DLD1 (cell line): ENCODE measurements around the gene RNF223.
"Not testable (repeated sequence)": the region's sequence is repeated elsewhere in the genome, so short reads cannot be mapped to it uniquely, and the experiment has no call there.

ENCODE experiments used
- in situ Hi-C: cut with HindIII; loops from 2 replicates; pipeline ENCODE4 v1.10.0; 2017; ENCODE audit warnings: low sequenced_read_pairs

Gene RNF223

DNA sequence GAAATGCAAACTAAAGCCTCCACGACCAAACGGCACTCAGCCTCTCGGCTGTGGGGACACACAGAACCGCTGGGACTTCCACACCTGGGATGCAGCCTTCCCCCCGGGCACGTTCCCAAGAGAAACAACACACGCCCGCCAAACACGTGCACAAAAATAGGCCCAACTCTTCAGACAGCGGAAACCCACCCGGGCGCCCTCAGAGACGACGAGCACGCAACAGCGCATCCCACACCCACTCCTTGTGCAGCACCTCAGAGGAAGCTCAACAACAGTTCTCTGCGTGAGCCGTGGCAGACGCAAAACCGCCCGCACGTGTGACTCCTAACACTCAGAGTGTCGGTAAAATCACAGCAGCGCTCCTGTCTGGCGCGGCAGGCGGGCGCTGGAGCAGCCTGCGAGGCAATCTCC lies 36.5 kb upstream of the RNF223 start:
- in situ Hi-C loops = no loop called here

DNA sequence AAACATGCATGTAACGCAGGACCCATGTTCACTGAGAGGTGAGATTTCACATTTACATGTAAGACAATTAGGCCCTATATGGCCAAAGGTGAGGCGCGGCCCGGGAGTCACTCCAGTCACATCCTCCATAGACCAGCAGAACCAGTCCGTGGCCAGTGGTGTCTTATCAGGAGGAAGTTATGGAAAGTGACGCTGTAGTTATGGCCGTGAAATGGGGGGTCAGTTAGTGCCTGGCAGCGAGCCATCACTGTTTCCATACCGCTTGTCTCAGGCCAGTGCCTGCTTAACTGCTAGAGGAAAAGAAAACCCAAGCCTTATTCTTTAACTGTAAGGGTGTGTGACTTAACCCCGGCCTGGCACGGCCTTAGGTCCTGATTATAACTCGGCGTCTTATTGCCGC lies 35.6 kb upstream of the RNF223 start:
- in situ Hi-C loops = no loop called here

DNA sequence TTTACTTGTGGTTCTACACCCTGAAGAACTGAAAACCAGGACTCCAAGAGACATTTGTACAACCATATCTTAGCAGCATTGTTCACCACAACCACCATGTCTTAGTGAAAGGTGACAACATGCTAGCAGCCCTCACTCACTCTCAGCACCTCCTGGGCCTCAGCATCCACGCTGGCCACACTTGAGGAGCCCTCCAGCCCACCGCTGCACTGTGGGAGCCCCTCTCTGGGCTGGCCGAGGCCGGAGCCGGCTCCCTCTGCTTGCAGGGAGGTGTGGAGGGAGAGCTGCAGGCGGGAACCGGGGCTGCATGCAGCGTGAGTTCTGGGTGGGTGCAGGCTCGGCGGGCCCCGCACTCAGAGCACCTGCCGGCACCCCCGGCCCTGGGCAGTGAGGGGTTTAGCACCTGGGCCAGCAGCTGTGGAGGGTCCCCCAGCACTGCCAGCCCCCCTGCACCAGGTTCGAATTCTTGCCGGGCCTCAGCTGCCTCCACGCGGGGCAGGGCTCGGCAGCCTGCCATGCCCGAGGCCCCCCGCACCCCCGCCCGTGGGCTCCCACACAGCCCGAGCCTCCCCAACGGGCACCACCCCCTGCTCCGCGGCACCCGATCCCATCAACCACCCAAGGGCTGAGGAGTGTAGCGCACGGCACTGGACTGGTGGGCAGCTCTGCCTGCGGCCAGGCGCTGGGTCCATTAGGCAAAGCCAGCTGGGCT lies 32.6 kb upstream of the RNF223 start:
- in situ Hi-C loops = no loop called here

DNA sequence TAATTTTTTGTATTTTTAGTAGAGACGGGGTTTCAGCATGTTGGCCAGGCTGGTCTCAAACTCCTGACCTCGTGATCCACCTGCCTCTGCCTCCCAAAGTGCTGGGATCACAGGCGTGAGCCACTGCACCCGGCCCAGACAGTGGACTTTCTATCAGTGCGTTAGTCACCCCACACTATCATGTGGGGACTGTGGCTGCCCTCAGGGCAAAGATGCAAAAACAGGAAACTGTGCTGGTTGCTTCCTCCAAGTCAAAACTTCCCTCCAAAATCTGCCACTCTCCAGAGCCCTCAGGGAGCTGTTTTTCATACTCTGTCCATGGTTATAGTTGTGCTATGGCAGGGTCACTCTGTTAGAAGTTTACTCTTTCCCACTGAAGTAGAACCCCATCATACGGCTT lies 30.0 kb upstream of the RNF223 start:
- in situ Hi-C loops = not testable (repeated sequence)

DNA sequence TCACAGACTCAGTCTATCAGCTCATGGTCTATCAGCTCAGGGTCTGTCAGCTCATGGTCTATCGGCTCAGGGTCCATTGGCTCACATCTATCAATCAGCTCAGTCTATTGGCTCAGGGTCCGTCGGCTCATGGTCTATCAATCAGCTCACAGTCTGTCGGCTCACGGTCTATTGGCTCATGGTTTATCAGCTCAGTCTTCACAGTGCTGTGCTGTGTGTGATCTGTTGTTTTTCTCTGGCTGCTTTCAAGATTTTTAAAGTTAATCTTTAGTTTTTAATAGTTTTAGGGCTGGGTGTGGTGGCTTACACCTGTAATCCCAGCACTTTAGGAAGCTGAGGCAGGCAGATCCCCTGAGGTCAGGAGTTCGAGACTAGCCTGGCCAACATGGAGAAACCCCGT lies 27.4 kb upstream of the RNF223 start:
- in situ Hi-C loops = no loop called here

DNA sequence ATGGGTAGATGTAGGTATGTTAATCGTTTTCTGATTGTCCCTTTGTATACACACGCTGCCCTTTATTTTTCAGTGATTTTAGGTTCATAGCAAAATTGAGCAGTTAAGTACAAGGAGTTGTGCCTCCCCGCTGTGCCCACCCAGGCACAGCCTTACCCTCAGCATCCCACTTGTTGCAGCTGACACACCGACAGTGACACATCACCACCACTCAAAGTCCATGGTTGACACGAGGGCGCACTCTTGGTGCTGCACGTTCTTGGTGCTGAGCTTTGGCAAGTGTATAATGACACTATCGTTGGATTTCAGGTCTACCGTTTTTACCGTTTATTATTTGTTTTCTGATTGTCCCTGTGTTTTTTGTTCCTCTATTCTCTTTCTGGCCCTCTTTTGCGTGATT lies 26.2 kb upstream of the RNF223 start:
- in situ Hi-C loops = no loop called here

DNA sequence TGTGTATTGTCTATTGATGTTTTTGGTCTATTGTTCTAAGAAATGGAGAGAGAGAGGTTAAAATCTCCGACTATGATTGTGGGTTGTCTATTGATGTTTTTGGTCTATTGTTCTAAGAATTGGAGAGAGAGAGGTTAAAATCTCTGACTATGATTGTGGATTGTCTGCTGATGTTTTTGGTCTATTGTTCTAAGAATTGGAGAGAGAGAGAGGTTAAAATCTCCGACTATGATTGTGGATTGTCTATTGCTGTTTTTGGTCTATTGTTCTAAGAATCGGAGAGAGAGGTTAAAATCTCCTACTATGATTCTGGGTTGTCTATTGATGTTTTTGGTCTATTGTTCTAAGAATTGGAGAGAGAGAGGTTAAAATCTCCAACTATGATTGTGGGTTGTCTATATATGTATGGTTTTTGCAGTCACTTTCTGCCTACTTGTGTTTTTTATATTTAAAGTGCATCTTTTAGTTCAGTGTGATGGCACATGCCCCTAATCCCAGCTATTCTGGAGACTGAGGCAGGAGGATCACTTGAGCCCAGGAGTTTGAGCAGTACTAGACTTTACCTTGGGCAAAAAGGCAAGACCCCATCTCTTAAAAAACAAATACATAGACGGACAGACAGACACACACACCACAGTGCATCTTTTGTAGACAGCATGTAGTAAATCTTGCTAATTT lies 25.5 kb upstream of the RNF223 start:
- in situ Hi-C loops = no loop called here

DNA sequence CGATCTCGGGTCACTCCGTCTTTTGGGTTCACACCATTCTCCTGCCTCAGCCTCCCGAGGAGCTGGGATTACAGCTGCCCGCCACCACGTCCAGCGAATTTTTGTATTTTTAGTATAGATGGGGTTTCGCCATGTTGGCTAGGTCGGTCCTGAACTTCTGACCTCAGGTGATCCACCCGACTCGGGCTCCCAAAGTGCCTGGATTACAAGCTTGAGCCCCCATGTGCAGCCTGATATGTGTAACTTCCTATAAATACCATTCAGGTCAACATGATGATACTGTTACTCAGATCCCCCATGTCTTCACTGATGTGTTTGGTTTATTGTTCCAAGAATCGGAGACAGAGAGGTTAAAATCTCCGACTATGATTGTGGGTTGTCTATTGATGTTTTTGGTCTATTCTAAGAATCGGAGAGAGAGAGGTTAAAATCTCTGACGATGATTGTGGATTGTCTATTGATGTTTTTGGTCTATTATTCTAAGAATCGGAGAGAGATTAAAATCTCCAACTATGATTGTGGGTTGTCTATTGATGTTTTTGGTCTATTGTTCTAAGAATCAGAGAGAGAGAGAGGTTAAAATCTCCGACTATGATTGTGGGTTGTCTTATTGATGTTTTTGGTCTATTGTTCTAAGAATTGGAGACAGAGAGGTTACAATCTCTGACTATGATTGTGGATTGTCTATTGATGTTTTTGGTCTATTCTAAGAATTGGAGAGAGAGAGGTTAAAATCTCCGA lies 24.7 kb upstream of the RNF223 start:
- in situ Hi-C loops = no loop called here

DNA sequence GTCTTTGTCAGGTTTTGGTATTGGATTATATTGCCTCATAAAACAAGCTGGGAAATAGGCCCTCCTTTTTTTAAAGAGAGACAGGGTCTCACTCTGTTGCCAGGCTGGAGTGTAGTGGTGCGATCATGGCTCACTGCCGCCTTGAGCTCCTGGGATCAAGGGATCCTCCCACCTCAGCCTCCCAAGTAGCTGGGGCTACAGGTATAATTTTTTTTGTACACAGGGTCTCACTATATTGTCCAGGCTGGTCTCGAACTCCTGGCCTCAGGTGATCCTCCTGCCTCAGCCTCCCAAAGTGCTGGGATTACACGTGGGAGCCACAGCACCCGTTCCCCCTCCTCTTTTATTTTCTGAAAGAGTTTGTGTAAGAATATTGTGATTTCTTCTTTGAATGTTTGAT lies 22.0 kb upstream of the RNF223 start:
- in situ Hi-C loops = not testable (repeated sequence)

DNA sequence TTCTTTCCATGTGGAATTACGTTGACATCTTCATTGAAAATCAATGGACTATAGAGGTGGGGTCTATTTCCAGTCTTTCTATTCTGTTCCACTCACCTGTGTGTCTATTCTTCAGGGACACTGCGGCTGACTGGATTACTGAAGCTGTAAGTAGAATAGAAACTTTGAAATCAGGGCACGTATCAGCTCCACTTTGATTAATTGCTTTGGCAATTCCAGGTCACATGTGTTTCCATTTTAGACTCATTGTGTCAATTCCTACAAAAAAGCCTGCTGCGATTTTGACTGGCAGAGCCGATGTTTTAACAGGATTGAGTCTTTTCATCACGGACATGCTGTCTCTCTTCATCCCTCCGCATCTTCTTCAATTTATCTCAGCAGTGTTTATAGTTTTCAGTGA lies 20.9 kb upstream of the RNF223 start:
- in situ Hi-C loops = no loop called here

DNA sequence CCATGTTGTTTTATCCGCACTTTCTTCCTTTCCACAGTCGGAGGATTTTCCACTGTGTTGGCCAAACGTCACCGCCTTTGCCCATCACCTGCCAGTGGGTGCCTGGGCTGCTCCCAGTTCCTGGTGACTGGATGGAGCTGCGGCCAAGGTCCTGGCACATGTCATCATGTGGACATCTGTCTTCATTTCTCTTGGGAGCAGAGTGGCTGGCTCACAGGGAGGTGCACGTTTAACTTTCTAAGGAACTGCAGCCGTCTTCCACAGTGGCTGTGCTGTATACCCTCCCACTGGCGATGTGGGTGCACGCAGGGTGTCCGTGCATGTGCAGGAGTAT lies 19.5 kb upstream of the RNF223 start:
- in situ Hi-C loops = no loop called here

DNA sequence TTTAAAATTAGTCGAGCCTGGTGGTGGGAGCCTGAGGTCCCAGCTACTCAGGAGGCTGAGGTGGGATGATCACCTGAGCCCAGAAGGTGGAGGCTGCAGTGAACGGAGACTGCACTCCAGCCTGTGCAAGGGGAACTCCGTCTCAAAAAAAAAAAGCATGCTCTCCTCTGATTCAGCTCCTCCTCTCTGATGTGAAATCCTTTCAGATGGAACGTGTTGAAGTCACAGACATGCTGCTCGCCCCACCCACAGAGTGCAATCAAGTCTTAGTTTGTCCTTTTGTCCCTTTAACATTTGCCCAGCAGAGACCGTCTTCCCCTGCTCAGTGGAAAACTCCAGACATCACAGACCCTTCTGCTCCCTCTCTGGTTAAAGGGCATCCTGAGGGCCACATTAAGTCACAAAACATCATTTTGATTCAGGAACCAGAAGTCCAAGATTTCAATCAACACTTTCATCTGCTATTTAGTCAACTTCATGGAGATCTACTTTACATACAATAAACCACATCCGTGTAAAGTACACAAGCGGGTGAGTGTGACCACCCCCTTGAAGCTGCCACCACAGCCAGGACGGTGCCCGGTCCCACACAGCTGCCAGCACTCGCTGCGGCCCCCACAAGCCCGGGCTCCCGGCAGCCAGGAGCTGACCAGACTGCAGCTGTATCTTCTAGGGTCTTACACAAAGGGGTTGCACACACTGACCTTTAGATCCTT lies 18.9 kb upstream of the RNF223 start:
- in situ Hi-C loops = no loop called here

DNA sequence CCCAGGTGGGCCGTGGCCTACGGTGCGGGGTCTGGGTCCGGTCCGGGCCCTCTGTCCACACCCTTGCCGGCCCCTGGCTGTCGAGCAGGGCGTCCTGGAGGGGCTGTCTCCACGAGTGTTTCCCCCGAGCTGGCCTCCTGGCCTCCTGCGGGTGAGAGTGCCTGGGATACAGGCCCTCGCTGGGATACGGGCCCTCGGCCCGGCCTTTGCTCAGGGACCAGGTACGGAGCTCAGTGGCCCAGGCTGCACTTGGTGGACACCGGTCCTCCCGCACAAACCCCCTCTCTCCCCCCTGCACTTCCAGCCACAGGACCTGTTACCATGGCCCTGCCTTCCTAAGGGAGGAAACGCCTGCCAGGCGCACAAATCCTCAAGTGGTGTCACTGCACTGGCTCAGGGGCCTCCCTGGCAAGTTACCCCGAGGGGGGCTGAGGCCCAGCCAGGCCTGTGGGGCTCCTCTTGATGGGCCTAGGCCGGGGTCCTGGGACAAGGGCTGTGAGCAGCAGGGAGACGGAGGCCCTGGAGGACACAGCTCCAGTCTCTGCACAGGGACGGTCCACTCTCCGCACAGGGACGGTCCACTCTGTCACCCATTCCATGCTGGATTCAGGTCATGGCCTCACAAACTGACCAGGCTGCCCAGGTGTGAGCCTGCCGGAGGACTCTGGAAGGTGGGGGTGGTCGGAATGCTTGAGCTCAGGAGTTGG lies 18.2 kb upstream of the RNF223 start:
- in situ Hi-C loops = no loop called here

DNA sequence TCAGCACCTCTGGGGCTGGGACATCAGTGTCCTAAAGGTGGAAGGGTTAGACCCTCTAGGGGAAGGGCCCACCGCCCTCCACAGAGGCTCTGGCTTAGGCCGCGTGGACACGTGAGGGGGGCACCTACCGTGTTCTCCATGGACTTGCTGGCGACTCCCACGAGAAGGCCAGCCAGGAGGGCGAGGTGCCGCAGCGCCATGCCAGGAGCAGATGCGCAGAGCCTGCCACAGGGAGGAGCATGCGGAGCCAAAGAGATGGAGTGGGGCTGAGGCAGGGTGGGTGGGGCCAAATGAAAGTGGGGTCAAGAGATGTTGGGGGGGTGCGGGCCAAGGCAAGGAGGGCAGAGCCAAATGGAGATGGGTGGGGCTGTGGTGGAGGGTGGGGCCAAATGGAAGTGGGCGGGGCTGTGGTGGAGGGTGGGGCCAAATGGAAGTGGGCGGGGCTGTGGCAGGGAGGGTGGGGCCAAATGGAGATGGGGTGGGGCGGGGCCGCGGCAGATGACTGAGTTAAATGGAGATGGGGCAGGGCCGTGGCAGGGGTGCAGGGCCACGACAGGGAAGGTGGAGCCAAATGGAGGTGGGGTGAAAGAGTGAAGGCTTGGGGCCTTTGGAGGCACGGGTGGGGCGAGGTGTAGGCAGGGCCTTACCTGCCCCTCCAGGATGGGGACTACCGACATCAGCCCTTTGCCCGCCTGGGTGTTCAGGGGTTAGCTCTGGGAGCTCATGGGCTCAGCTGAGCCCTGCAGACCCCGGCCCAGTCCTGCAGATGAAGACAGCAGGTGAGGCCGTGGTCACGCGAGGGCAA lies 17.4 kb upstream of the RNF223 start:
- in situ Hi-C loops = no loop called here

DNA sequence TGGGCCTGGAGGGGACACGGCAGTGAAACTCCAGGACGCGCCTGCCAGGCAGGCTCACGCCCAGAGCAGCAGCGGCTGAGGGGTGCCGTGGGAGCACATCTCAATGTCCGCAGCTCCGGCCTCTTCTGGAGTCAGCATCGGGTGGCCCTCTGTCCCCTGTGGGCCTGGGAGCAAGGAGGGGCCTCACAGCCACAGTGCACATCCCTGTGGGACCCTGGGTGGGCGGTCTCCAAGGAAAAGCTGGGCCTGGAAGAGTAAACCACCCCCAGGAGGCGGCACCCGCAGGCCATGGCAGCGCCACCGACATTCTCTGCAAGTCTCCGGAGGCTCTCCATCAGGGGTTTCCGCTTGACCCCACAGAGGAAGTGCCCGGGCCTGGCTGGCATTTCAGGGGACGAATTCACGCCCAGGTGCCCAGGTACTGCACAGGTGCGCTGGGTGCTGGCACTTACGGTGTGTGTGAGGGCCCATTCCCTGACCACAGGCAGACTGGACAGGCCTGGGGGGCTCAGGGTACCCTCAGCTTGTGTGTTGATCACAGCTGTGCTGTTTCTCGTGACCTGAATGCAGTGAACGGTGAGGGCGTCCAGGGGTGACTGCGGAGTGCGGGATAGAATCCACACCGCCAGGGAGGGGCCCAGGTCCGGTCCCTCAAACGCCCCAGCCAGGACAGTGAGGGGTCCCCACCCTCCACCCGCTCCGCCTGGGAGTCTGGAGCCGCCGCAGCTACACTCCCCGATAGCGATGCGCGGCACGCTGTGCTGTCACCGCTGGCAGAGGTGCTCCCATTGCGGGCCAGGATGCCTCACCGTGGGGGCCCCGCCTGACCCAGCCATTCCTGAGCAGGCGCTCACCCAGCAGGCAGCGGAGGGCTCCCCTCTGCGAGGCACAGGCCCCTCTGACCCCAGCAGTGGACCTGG lies 16.6 kb upstream of the RNF223 start:
- in situ Hi-C loops = no loop called here

DNA sequence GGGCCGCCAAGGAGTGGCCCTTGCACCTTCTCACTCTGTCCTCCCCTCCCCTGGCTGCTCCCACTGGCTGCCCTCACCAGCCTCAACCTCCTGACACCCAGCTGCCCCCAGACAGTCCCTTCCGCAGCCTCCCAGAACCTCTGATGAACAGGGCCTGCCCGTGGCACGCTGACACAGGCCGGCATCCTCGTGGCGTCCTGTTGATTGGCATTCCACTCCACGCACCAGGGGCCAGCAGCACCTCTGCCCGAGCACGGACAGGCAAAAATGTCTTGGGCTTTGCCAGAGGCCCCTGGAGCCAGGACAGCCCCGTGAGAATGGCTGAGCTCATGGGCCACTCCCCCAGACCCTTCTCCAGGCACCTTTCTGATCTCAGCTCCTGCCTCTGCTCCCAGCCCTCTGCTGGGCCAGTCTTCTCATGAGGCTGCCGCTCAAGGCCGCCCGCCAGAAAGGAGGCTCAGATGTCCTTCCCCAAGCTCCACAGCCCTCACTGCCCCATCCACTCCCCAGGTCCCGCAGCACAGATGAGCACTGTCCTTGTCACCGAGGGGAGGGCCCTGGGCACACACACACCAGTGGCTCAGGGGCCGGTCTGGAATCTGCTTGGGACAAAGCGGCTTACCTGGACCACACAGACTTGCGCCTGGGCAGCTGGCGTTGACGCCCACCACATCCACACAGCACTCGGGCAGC lies 15.8 kb upstream of the RNF223 start:
- in situ Hi-C loops = no loop called here

DNA sequence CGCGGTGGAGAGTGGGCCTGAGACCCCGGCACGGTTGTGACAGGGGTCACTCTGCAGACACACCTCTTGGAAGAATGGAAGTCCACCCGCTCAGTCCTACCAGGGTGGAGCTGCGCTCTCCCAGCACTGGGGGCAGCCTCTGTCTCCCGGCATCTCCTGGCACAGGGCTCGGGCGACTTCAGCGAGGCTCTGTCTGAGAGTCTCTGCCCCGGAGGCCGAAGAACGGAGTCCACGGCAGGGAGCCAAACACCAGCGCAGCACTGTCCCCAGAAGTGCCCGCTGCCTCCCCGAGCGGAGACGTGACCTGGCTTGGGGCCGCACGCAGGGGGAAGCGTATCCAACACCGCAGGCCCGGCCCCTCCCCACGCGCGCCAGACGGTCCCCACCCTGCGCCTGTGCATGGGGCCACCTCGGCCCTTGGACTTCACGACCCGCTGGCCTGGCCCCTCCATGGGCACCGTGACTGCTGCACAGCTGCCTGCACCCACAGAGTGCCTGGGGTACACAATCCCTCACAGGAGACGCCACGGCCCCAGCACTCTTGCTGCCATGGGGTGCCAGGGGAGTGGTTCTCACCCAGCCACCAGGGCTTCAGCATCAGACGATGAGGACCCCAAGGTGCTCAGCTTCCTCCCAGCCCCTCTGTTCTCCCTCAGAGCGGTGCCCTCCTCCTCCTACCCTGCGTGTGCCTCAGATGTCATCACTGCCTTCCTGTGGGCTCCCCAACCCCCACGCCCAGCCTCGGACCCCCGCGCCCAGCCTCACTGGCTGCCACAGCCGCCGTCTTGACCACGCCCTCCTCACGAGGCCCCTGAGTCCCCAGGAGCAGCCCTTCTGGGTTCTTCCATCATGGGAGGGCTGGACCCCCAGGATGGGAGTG lies 14.9 kb upstream of the RNF223 start:
- in situ Hi-C loops = no loop called here
